Keratinocyte (primary cell): ENCODE results near the gene EPHB6. TPM values are rescaled to one million over a fixed set of nuclear protein-coding genes. Genes with fewer than 3 reads are reported as not detected.

ENCODE experiments used
- DNase-seq: peaks from one replicate; pipeline ENCODE4 v3.0.0-alpha.2; 2011; ENCODE audit warnings: low read depth, missing footprints, low spot score
- FAIRE-seq: peaks from 2 replicates; lab custom pipeline; 2011; peaks lifted over from hg19 to GRCh38; lab: Jason Lieb, UNC
- H2AFZ ChIP-seq: 2 replicates; pipeline ENCODE4 v1.6.0; 2012; ENCODE audit warnings: low read length, control low read depth, inconsistent platforms; ENCODE audit not compliant: control insufficient read depth
- H3K27ac ChIP-seq: 2 replicates; pipeline ENCODE4 v1.5.1; 2011; ENCODE audit warnings: low read length; ENCODE audit not compliant: control insufficient read depth, insufficient read depth
- H3K27me3 ChIP-seq: 3 replicates; pipeline ENCODE4 v1.6.0; 2011; ENCODE audit warnings: low read length; ENCODE audit not compliant: control insufficient read depth, insufficient read depth; ENCODE audit errors: extremely low read depth
- H3K36me3 ChIP-seq, 2 experiments: 2 replicates in 1 of 2; 3 replicates in 1 of 2; pipeline ENCODE4 v1.5.1; 2011; ENCODE audit warnings: low read length in 2 of 2, mild to moderate bottlenecking in 1 of 2; ENCODE audit not compliant: control insufficient read depth in 2 of 2, insufficient read depth in 2 of 2; ENCODE audit errors: extremely low read depth in 1 of 2
- H3K4me1 ChIP-seq: 3 replicates; pipeline ENCODE4 v1.5.1; 2011; ENCODE audit warnings: low read length; ENCODE audit not compliant: control insufficient read depth, insufficient read depth; ENCODE audit errors: extremely low read depth
- H3K4me2 ChIP-seq: 3 replicates; pipeline ENCODE4 v1.6.0; 2011; ENCODE audit warnings: low read depth, low read length; ENCODE audit not compliant: control insufficient read depth, insufficient read depth; ENCODE audit errors: extremely low read depth
- H3K4me3 ChIP-seq, 3 experiments: fragments of 200-600 bp in 1 of 3; sonication (generic) in 1 of 3; 2 replicates in 2 of 3; 3 replicates in 1 of 3; pipeline ENCODE4 v1.5.1; 2011 to 2016; ENCODE audit warnings: low read length in 3 of 3, mild to moderate bottlenecking in 3 of 3, control low read depth in 2 of 3, inconsistent platforms in 1 of 3, low read depth in 1 of 3, mixed read lengths in 1 of 3, mixed run types in 1 of 3, moderate library complexity in 1 of 3; ENCODE audit not compliant: control insufficient read depth in 2 of 3, insufficient read depth in 2 of 3; ENCODE audit errors: extremely low read depth in 1 of 3
- H3K79me2 ChIP-seq: 2 replicates; pipeline ENCODE4 v1.6.0; 2012; ENCODE audit warnings: low read length; ENCODE audit not compliant: control insufficient read depth, insufficient read depth
- H3K9ac ChIP-seq: 3 replicates; pipeline ENCODE4 v1.6.0; 2011; ENCODE audit warnings: low read length; ENCODE audit not compliant: control insufficient read depth, insufficient read depth; ENCODE audit errors: extremely low read depth
- H3K9me1 ChIP-seq: 3 replicates; pipeline ENCODE4 v1.6.0; 2011; ENCODE audit warnings: low read length; ENCODE audit not compliant: control insufficient read depth, insufficient read depth; ENCODE audit errors: extremely low read depth
- H3K9me3 ChIP-seq: 2 replicates; pipeline ENCODE4 v1.5.1; 2012; ENCODE audit warnings: low read depth, low read length; ENCODE audit not compliant: control insufficient read depth
- H4K20me1 ChIP-seq: 3 replicates; pipeline ENCODE4 v1.6.0; 2011; ENCODE audit warnings: low read length; ENCODE audit not compliant: control insufficient read depth, insufficient read depth; ENCODE audit errors: extremely low read depth
- EZH2 ChIP-seq: IDR thresholded peaks from one replicate; pipeline ENCODE4 v1.6.1; 2012; ENCODE audit warnings: inconsistent platforms, mild to moderate bottlenecking, low read length, moderate library complexity
- dilution Hi-C: fragments of 300-500 bp; cut with MboI; formaldehyde crosslinking; loops from one replicate; pipeline ENCODE4 v1.7.0; 2020; ENCODE audit warnings: low sequenced_read_pairs; ENCODE audit not compliant: extremely low pct_ligation_motif_present
- polyA plus RNA-seq, 5 experiments: library from polyadenylated mRNA; depleted of rRNA in 3 of 5; stranded (reverse) in 3 of 5; stranded (forward) in 1 of 5; unstranded in 1 of 5; fragments of >200 nt; gene quantifications; 1 replicate in 1 of 5; 2 replicates in 3 of 5; 3 replicates in 1 of 5; pipeline versions ENCODE4 v1.2.1 to v1.2.3, GENCODE V29; 2011 to 2012; ENCODE audit warnings: missing spikeins in 2 of 5, low read depth in 1 of 5, low replicate concordance in 1 of 5
- TF ChIP-seq, protein P1 (sequence below), 3 experiments: IDR thresholded peaks in 1 of 3; conservative IDR thresholded peaks in 1 of 3; optimal IDR thresholded peaks in 1 of 3; 2 replicates in 2 of 3; 3 replicates in 1 of 3; pipeline versions ENCODE3 to v1.5.1; 2011; ENCODE audit warnings: low read length in 3 of 3, mild to moderate bottlenecking in 3 of 3, moderate library complexity in 2 of 3, control low read depth in 1 of 3, inconsistent platforms in 1 of 3; ENCODE audit not compliant: insufficient read depth in 2 of 3; ENCODE audit errors: extremely low read depth in 1 of 3

Gene EPHB6
- polyA plus RNA-seq, 1 donor (not counting 4 experiments of a cell fraction or from before 2014, with no cell fraction given) = 1.9 TPM

DNA sequence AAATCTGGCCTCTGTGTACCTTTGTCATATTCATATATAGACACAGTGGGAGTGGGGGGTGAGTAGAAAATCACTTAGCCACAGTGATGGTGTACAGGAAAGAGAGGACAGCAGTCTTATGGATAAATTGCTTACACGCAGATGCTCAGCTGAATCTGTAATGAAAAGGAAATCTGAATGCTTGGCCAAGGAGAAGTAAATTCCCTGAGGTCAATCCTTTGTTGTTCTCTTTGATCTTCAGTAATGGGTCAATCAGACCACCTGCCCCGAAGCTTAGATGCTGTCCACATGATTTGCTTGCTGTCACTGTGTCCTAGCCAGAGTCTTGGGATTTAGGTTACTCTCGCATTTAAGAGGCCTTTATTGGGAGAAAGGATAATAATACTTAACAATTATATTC lies 18.4 kb upstream of the EPHB6 start:
- dilution Hi-C loops = no loop called here
- no peak for FAIRE-seq

DNA sequence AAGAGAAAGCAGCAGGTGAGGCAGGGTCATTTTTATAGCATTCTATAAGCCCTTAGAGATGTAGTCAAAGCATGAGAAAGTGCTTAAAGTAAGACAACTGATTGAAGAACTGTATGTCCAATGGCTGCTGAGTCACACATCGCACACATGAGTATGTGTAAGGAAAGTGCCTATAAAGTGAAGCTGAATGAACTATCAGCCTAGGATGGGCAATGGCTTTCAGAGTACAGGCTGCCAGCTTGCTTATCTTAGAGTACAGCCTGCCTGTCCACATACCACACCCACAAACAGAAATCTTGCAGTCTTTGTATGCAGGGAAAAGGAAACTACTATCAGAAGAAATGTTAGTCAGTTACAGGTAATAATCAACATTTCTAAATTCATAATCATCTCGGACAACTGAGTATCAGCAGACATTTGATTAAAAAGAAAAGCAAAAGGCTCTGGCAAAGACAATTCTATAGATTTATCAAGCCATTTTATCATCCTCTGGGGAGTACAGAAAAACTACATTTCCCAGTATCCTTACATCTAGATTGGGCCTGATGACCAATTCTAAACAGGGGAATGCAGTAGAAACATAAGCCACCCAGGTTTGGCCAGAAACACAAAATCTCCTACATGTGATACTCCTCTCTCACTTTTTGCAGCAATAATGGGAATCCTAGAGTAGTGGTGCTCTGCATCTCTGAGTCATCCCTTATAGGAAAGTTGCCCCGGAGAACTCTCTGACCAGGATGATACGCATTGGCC lies 16.2 kb upstream of the EPHB6 start:
- H3K4me3 ChIP-seq = no peak overlapping the region
- H3K36me3 ChIP-seq = no peaks in the 10 kb centered on the region
- FAIRE-seq (no peak), DNase-seq (no peak)
- H3K4me2 ChIP-seq = no peak overlapping the region
- TF ChIP-seq, protein P1, sequence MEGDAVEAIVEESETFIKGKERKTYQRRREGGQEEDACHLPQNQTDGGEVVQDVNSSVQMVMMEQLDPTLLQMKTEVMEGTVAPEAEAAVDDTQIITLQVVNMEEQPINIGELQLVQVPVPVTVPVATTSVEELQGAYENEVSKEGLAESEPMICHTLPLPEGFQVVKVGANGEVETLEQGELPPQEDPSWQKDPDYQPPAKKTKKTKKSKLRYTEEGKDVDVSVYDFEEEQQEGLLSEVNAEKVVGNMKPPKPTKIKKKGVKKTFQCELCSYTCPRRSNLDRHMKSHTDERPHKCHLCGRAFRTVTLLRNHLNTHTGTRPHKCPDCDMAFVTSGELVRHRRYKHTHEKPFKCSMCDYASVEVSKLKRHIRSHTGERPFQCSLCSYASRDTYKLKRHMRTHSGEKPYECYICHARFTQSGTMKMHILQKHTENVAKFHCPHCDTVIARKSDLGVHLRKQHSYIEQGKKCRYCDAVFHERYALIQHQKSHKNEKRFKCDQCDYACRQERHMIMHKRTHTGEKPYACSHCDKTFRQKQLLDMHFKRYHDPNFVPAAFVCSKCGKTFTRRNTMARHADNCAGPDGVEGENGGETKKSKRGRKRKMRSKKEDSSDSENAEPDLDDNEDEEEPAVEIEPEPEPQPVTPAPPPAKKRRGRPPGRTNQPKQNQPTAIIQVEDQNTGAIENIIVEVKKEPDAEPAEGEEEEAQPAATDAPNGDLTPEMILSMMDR (optimal IDR thresholded peaks at IDR 0.05 in 1 of 3, IDR thresholded peaks at IDR 0.05 in 1 of 3, conservative IDR thresholded peaks at IDR 0.05 in 1 of 3; ENCODE audit: extremely low read depth in 1 of 3, insufficient read depth in 2 of 3, low read length in 3 of 3) = no peak
- no peak for TF ChIP-seq EZH2
- H3K79me2 ChIP-seq = no peaks in the 10 kb centered on the region
- no peaks in the 10 kb centered on the region for H3K4me1 ChIP-seq
- no peaks in the 10 kb centered on the region for H3K9me3 ChIP-seq
- H3K27me3 ChIP-seq = no peaks in the 10 kb centered on the region
- no peak overlapping the region for H3K9ac ChIP-seq
- H4K20me1 ChIP-seq = no peaks in the 10 kb centered on the region
- H3K27ac ChIP-seq = no peak overlapping the region
- dilution Hi-C loops = no loop called here
- no peaks in the 10 kb centered on the region for H3K9me1 ChIP-seq
- no peak overlapping the region for H2AFZ ChIP-seq

More for the DNA sequence above, 18.4 kb upstream of the EPHB6 start:
- no peaks in the 10 kb centered on the region for H3K27me3 ChIP-seq
- no peaks in the 10 kb centered on the region for H3K9me3 ChIP-seq
- H3K4me3 ChIP-seq = no peak overlapping the region
- H3K9ac ChIP-seq = no peak overlapping the region
- H3K36me3 ChIP-seq = no peaks in the 10 kb centered on the region
- no peak overlapping the region for H3K27ac ChIP-seq
- no peaks in the 10 kb centered on the region for H4K20me1 ChIP-seq
- no peak overlapping the region for H3K4me2 ChIP-seq
- no peaks in the 10 kb centered on the region for H3K4me1 ChIP-seq
- no peak for TF ChIP-seq EZH2
- TF ChIP-seq, protein P1 (optimal IDR thresholded peaks at IDR 0.05 in 1 of 3, IDR thresholded peaks at IDR 0.05 in 1 of 3, conservative IDR thresholded peaks at IDR 0.05 in 1 of 3; ENCODE audit: extremely low read depth in 1 of 3, insufficient read depth in 2 of 3, low read length in 3 of 3) = no peak
- H3K79me2 ChIP-seq = no peaks in the 10 kb centered on the region
- no peak for DNase-seq
- H3K9me1 ChIP-seq = no peaks in the 10 kb centered on the region
- H2AFZ ChIP-seq = no peak overlapping the region
